Activated effector memory CD4-positive, alpha-beta T cell treated with Interleukin-2 at 50 U/mL for 16 hours (primary cell): ENCODE data around the gene STK32B.

Experiments
- DNase-seq: peaks from one replicate; pipeline ENCODE4 v3.0.0-alpha.2; 2020

STK32B gene

GRCh38 chr4:5478169-5478568, 426.9 kb downstream of the STK32B start:
- DNase-seq = no peak

- no peak for DNase-seq
These were observed 427.4 kb downstream of the STK32B start for GRCh38 chr4:5478697-5479096.

GRCh38 chr4:5479518-5480060, 428.3 kb downstream of the STK32B start:
- DNase-seq = no peak

GRCh38 chr4:5488413-5488812, 437.1 kb downstream of the STK32B start:
- DNase-seq = no peak

- DNase-seq = no peak
These were observed 438.0 kb downstream of the STK32B start for GRCh38 chr4:5489260-5489659.

GRCh38 chr4:5497489-5497888, 446.2 kb downstream of the STK32B start:
- no peak for DNase-seq

GRCh38 chr4:5500165-5500564, 448.9 kb downstream of the STK32B start:
- no peak for DNase-seq

- DNase-seq = no peak
These were observed 452.2 kb downstream of the STK32B start for GRCh38 chr4:5503336-5503936.

GRCh38 chr4:5504486-5504885, 453.2 kb downstream of the STK32B start:
- no peak for DNase-seq

- no peak for DNase-seq
These were observed 459.2 kb downstream of the STK32B start for GRCh38 chr4:5510504-5510903.

GRCh38 chr4:5511791-5512190, 460.5 kb downstream of the STK32B start:
- DNase-seq = no peak

GRCh38 chr4:5515646-5516045, 464.4 kb downstream of the STK32B start:
- no peak for DNase-seq

GRCh38 chr4:5517372-5517771, 466.1 kb downstream of the STK32B start:
- DNase-seq = no peak

GRCh38 chr4:5524446-5525299, 473.4 kb downstream of the STK32B start:
- DNase-seq = no peak

- no peak for DNase-seq
These were observed 475.0 kb downstream of the STK32B start for GRCh38 chr4:5526080-5526846.

- no peak for DNase-seq
These were observed 475.9 kb downstream of the STK32B start for GRCh38 chr4:5527211-5527610.

- no peak for DNase-seq
These were observed 476.8 kb downstream of the STK32B start for GRCh38 chr4:5528031-5528436.

GRCh38 chr4:5532100-5532499, 480.8 kb downstream of the STK32B start:
- no peak for DNase-seq

GRCh38 chr4:5539584-5539983, 488.3 kb downstream of the STK32B start:
- DNase-seq = no peak

- no peak for DNase-seq
These were observed 489.9 kb downstream of the STK32B start for GRCh38 chr4:5541169-5541568.

- DNase-seq = no peak
These were observed 492.4 kb downstream of the STK32B start for GRCh38 chr4:5543681-5544080.

GRCh38 chr4:5544762-5545161, 493.5 kb downstream of the STK32B start:
- no peak for DNase-seq

GRCh38 chr4:5545271-5545670, 494.0 kb downstream of the STK32B start:
- DNase-seq = no peak
